GM12875 (cell line): ENCODE data around the gene GRIN1.

Source experiments
- H3K4me3 ChIP-seq: one replicate; pipeline ENCODE4 v1.5.1; 2011; ENCODE audit warnings: low read depth, low read length, control low read depth
- CTCF ChIP-seq: IDR thresholded peaks from 2 replicates; pipeline ENCODE4 v1.5.1; 2011; ENCODE audit warnings: low read depth, mild to moderate bottlenecking, control low read depth, inconsistent platforms, low read length, moderate library complexity, borderline replicate concordance; ENCODE audit not compliant: insufficient read depth

GRIN1 gene

GRCh38 chr9:137166380-137167229, 27.7 kb downstream of the GRIN1 start:
- no peak overlapping the region for H3K4me3 ChIP-seq
- TF ChIP-seq CTCF = no peak

GRCh38 chr9:137167277-137167746, 28.4 kb downstream of the GRIN1 start:
- no peak for TF ChIP-seq CTCF
- H3K4me3 ChIP-seq = no peak overlapping the region

GRCh38 chr9:137167747-137168572, 29.0 kb downstream of the GRIN1 start:
- H3K4me3 ChIP-seq = no peak overlapping the region
- TF ChIP-seq CTCF = no peak

- TF ChIP-seq CTCF = no peak
- no peak overlapping the region for H3K4me3 ChIP-seq
Measured at GRCh38 chr9:137168573-137168903, 29.6 kb downstream of the GRIN1 start.

- no peak for TF ChIP-seq CTCF
- H3K4me3 ChIP-seq = peak overlapping the region; percentile 47
Measured at GRCh38 chr9:137168904-137169856, 30.2 kb downstream of the GRIN1 start.

GRCh38 chr9:137169896-137170358, 31.0 kb downstream of the GRIN1 start, which contains the start of gene LRRC26:
LRRC26 (minus strand) TSS chr9:137170051; CDS start chr9:137169943, 108 bp downstream.
- TF ChIP-seq CTCF = no peak
- peak within 1 kb of the TSS; percentile 47 for H3K4me3 ChIP-seq
